GM15510 (cell line): Measurements from ENCODE around the gene TMEM168.

Experiments used
- POLR2A ChIP-seq: IDR thresholded peaks from 3 replicates; pipeline ENCODE4 v1.6.1; 2011; ENCODE audit warnings: borderline replicate concordance; ENCODE audit not compliant: insufficient read length; ENCODE audit errors: extremely low read depth

TMEM168 gene

GRCh38 chr7:112784603-112785002 lies 5.6 kb downstream of the TMEM168 start:
- TF ChIP-seq POLR2A, result no peak

GRCh38 chr7:112782498-112782897 lies 7.7 kb downstream of the TMEM168 start:
- no peak for TF ChIP-seq POLR2A

- TF ChIP-seq POLR2A, result no peak
Observed at GRCh38 chr7:112781558-112781957, 8.6 kb downstream of the TMEM168 start.

- no peak for TF ChIP-seq POLR2A
Observed at GRCh38 chr7:112781110-112781509, 9.1 kb downstream of the TMEM168 start.

- no peak for TF ChIP-seq POLR2A
Observed at GRCh38 chr7:112779667-112780066, 10.5 kb downstream of the TMEM168 start.

GRCh38 chr7:112777406-112777805 lies 12.8 kb downstream of the TMEM168 start:
- TF ChIP-seq POLR2A, result no peak

DNA sequence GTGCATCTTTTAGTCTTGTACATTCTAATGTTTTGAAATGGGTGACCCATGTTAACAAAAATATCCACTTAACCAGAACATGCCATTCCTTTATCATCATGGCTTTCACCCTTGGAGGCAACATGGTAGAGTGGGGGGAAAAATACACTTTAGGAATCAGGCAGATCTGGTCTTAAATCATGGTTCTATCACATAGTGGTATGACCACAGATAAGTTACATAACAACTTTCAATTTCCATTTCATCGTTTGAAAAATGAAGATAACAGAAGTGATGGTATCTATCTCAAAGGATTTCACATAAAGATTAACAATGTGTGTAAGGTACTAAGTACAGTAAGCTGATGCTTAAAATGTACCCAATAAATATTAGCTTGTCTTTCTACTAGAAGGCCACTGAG lies 19.0 kb downstream of the TMEM168 start:
- no peak for TF ChIP-seq POLR2A

- no peak for TF ChIP-seq POLR2A
Observed at GRCh38 chr7:112770051-112770450, 20.1 kb downstream of the TMEM168 start.

DNA sequence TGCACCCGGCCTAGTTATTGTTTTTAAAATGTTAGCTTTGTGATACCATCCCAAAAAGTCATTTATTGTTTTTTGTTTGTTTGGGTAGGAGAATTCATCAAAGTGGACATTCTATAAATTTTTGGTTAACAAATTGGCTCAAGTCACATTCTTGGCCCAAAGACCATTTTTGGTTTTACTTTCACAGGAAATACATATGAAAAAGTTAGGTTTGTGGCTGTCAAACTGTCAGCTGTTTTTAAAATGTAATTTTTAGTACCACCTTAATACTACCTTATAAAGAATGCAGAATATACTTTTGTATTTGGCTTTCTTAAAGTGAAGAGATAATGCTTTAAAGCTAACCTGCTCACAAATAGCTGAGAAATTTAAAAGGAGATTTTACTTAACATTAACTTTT lies 25.1 kb downstream of the TMEM168 start:
- no peak for TF ChIP-seq POLR2A

- TF ChIP-seq POLR2A, result no peak
Observed at GRCh38 chr7:112763996-112764395, 26.2 kb downstream of the TMEM168 start.

DNA sequence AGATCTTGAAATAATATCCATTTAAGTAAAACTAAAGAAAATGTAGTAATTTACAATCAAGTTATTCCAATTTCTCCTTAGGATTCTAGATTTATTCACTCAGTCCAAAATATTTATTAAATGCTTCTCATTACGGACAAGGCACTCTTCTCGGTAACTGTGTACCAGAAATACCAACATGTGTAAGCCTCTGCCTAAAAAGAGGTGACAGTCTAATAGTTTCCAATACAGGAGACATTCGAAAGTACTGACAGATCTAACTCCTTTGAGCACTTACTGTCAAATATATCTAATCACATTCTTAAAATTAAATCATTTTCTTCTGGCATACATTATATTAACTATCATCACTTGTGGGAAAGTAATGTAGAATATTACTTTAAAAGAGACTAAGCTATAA lies 26.9 kb downstream of the TMEM168 start:
- no peak for TF ChIP-seq POLR2A

GRCh38 chr7:112759905-112760304 lies 30.3 kb downstream of the TMEM168 start:
- TF ChIP-seq POLR2A, result no peak

DNA sequence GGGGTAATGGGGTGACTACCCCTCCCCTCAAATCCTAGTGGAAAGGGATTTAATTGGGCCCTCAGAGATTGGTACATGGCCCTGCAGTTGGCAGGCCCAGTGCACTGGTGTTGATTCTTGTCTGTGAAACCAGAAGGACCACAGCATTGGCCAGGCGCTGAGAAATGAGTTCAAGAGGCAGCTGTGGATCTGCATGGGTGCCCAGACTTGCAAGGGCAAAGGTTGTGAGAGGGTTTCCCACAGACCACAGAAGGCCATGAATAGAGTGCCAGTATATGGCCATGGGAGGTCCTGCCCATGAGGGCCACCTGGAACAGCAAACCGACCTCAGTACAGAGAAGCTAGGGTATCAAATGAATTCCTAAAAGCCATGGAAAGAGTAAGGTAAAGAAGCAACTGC lies 32.9 kb downstream of the TMEM168 start:
- TF ChIP-seq POLR2A, result no peak

DNA sequence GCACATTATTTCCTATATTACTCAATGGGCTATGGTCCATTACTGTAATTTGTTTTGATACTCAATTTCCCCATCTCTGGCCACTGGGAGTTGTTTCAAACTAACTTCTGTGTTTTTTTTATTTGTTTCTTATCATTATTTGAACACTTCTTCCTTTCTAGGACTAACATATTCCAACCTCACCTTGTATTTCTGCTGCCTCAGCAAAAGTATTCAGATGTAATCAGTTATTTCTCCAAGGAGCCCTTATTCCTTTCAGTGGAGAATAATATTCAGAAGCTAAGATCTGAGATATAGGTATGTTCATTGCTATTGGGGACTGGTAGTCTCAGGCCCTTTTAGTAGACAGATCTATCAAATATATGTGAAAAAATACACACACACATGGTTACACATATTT lies 36.9 kb downstream of the TMEM168 start:
- no peak for TF ChIP-seq POLR2A

GRCh38 chr7:112752576-112752975 lies 37.6 kb downstream of the TMEM168 start:
- TF ChIP-seq POLR2A, result no peak

DNA sequence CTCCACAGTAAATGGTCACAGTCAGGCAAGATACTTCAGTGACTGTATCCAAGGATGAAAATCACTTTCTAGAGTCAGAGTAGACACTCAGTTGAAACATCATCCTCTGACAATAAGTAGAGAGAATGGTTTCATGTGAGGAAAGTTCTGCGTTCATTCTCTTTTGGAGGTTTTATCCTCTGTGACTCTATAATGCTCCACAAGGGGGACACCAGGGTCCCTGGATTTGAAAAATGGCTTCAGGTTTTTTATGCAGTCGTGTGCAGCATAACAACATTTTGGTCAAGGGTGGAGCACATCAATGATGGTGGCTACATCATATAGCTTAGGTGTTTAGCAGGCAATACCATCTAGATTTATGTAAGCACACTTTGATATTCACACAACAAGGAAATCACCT lies 40.4 kb downstream of the TMEM168 start:
- TF ChIP-seq POLR2A, result no peak

- no peak for TF ChIP-seq POLR2A
Observed at GRCh38 chr7:112748381-112748780, 41.8 kb downstream of the TMEM168 start.
